GM12874 (cell line): ENCODE measurements around the gene MAP3K7CL.

Experiments used
- TF ChIP-seq, protein P1 (sequence below): IDR thresholded peaks from 2 replicates; pipeline ENCODE4 v1.5.1; 2011; ENCODE audit warnings: low read depth, mild to moderate bottlenecking, control low read depth, low read length, moderate library complexity; ENCODE audit not compliant: insufficient read depth

MAP3K7CL gene

GRCh38 chr21:29157080-29157479 is 26.6 kb downstream of the MAP3K7CL start:
- TF ChIP-seq, protein P1, sequence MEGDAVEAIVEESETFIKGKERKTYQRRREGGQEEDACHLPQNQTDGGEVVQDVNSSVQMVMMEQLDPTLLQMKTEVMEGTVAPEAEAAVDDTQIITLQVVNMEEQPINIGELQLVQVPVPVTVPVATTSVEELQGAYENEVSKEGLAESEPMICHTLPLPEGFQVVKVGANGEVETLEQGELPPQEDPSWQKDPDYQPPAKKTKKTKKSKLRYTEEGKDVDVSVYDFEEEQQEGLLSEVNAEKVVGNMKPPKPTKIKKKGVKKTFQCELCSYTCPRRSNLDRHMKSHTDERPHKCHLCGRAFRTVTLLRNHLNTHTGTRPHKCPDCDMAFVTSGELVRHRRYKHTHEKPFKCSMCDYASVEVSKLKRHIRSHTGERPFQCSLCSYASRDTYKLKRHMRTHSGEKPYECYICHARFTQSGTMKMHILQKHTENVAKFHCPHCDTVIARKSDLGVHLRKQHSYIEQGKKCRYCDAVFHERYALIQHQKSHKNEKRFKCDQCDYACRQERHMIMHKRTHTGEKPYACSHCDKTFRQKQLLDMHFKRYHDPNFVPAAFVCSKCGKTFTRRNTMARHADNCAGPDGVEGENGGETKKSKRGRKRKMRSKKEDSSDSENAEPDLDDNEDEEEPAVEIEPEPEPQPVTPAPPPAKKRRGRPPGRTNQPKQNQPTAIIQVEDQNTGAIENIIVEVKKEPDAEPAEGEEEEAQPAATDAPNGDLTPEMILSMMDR, result no peak

- TF ChIP-seq, protein P1, result no peak
Measured at GRCh38 chr21:29159842-29160241, 29.4 kb downstream of the MAP3K7CL start.

DNA sequence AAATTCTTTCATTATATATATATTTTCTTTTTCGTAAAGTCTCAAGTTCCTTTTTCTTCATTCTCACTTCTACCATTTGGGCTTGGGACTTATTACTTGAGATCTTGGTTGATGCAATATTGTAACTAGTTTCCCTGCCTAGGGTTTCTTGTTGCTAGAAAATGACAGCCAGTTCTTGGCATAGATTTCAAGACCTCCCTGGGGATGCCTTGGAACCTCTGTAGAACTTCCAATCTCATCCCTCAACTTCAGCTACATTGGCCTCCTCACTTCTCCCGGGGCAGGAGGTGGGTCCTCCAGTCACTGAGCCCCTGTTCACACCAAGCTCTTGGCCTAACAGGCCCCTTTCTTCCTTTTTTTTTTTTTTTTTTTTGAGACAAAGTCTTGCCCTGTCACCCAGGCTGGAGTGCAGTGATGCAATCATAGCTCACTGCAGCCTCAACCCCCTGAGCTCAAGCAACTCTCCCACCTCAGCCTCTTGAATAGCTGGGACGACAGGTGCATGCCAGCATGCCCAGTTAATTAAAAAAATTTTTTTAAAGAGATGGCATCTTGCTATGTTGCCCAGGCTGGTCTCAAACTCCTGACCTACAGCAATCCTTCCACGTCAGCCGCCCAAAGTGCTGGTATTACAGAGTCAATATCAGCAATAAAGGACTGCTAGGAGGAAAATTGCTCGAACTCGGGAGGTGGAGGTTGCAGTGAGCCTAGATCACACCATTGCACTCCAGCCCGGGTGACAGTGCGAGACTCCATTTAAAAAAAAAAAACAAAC is 33.1 kb downstream of the MAP3K7CL start:
- TF ChIP-seq, protein P1, result no peak

- TF ChIP-seq, protein P1, result peak; percentile 33; the same call in 1 of the 2 replicates
Measured at GRCh38 chr21:29164323-29164942, 34.0 kb downstream of the MAP3K7CL start.

DNA sequence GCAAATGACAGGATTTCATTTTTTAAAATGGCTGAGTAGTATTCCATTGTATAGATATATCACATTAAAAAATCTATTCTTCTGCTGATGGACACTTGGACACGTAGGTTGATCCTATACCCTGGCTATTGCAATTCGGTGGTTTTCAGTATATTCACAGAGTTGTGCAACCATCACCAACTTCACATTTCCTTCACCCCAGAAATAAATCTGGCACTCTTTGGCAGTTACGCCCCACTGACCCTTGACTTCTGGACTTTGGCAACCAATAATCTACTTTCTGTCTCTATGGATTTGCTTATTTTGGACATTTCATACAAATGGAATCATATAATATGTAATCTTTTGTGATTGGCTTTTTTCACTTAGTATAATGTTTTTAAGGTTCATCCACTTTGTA is 35.9 kb downstream of the MAP3K7CL start:
- TF ChIP-seq, protein P1, result no peak

DNA sequence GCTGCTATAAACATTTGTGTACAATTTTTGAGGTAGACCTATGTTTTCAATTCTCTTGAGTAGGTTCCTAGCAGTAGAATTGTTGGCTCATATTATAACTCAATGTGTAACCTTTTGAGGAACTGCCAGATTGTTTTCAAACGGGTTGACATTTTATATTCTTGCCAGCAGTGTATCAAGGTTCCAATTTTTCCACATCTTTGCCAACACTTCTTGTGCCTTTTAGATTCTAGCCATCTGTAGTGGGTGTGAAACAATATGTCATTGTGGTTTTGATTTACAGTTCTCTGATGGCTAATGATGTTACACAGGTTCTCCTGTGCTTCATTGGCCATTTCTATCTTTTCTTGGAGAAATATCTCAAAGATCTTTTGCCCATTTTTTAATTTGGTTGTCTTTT is 36.4 kb downstream of the MAP3K7CL start:
- TF ChIP-seq, protein P1, result no peak

DNA sequence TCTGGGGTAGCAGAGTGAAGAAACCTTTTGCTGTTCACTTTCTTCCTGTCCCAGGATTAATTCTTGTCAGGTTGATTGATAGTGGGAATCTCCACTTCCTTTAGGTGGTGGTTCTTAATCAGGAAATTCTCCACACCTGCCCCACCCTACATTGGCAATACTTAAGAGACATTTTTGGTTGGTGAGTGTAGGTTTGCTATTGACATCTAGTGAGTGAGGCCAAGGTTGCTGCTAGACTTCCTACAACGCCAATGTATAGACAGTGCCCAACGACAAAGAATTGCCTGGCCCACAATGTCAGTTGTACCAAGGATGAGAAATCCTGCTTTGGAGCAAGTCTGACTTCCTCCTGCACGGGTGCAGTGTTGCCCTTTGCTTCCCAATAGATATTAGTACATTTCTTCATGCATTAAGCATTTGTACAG is 38.5 kb downstream of the MAP3K7CL start:
- TF ChIP-seq, protein P1, result no peak
